Measurements from ENCODE around the gene SSR1.
A peak's percentile ranks its signal among the peaks of the same experiment; 100 is the strongest.

The SSR1 gene

DNA sequence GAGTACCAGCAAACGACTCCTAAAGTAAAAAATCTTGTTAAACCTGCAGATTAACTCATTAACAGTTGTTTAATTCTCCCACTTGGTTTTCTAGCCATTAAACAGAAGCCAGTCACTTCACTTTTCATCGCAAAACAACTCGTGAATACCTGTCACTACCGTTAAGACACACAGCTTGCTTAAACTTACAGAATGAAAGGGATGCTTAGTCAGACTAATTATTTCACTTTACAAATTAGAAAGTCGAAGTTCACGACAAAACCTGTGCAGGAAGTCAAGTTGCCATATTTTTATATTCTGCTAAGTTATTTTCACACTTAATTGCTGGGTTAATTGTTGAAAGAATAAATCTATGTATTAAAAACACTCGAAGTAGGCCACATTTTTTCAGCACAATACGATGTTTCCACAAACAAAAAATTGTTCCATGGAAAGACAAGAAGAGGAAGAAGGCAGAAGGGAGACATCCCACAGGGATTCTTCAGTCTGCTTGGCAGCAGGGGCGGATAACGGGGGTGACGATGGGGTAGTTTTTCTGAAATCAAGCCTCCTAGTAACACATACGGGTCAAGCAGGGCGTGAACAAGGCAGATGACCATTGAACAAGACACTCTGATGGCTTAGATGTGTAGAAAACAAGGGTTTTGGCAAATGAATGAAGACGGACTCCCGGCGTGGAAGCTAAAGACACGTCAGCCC, 933 bp downstream of the SSR1 start:
- CTCF ChIA-PET, result interaction anchor here (0.8 to 1.7 kb wide), 3 partner anchors 9 to 303 kb away, joined by 3 to 5 read pairs (median 3); no protein-coding TSS in a partner anchor
- H3K4me3 ChIP-seq (ENCODE audit: low read depth, low read length), result peak overlapping the region; percentile 98
- TF ChIP-seq, protein P1, sequence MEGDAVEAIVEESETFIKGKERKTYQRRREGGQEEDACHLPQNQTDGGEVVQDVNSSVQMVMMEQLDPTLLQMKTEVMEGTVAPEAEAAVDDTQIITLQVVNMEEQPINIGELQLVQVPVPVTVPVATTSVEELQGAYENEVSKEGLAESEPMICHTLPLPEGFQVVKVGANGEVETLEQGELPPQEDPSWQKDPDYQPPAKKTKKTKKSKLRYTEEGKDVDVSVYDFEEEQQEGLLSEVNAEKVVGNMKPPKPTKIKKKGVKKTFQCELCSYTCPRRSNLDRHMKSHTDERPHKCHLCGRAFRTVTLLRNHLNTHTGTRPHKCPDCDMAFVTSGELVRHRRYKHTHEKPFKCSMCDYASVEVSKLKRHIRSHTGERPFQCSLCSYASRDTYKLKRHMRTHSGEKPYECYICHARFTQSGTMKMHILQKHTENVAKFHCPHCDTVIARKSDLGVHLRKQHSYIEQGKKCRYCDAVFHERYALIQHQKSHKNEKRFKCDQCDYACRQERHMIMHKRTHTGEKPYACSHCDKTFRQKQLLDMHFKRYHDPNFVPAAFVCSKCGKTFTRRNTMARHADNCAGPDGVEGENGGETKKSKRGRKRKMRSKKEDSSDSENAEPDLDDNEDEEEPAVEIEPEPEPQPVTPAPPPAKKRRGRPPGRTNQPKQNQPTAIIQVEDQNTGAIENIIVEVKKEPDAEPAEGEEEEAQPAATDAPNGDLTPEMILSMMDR (IDR thresholded peaks at IDR 0.05; ENCODE audit: insufficient read depth, low read length, missing control alignments), result no peak
- POLR2A ChIA-PET, result interaction anchor here (0.6 to 1.0 kb wide), 3 partner anchors 8 to 249 kb away, joined by 3 read pairs; partner anchors contain the start of genes CAGE1 and RIOK1
- no peak for DNase-seq (ENCODE audit: low read depth, low spot score)

DNA sequence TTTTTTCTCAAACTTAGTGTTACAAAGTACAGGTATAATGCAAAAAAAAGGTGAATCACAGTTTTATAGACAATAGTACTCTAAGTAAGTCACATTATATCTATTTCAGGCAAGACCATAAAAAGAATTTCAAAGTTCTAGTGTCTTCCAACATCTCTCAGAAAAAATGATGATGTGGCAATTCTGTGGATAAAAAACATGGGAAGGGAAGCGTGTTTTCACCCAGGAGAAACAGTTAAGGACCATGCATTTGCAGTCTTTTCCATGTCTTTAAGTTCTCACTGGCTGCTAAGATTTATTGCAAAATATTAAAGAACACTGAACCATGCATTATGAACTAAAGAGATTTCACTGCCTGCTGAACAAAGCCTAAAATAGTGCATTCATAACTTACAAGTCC, 1.8 kb downstream of the SSR1 start:
- POLR2A ChIA-PET, result no interaction called here
- H3K4me3 ChIP-seq (ENCODE audit: low read depth, low read length), result peak overlapping the region; percentile 98
- TF ChIP-seq, protein P1 (IDR thresholded peaks at IDR 0.05; ENCODE audit: insufficient read depth, low read length, missing control alignments), result no peak
- CTCF ChIA-PET, result interaction anchor here (1.7 kb wide), 1 partner anchor 36 kb away, joined by 5 read pairs; no protein-coding TSS in a partner anchor
- DNase-seq (ENCODE audit: low read depth, low spot score), result no peak

DNA sequence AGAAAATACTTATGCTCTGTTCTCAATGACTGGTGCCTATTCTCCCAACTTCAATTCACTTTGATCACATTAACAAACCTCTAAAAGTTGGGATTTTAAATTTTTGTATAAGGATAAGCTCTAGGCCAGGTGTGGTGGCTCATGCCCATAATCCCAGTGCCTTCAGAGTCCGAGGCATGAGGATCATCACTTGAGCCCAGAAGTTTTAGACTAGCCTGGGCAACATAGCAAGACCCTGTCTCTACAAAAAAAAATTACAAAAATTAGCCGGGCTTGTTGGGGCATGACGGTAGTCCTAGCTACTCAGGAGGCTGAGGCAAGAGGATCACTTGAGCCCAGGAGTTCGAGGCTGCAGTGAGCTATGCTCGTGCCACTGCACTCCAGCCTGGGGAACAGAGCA, 3.9 kb downstream of the SSR1 start:
- no peak for DNase-seq (ENCODE audit: low read depth, low spot score)
- TF ChIP-seq, protein P1 (IDR thresholded peaks at IDR 0.05; ENCODE audit: insufficient read depth, low read length, missing control alignments), result no peak
- ChIA-PET CTCF (interaction anchor here (1.0 to 2.7 kb wide), 2 partner anchors 17 to 34 kb away, joined by 3 to 11 read pairs; no protein-coding TSS in a partner anchor), POLR2A (interaction anchor here (0.5 kb wide), 1 partner anchor 28 kb away, joined by 3 read pairs; no protein-coding TSS in a partner anchor)
- H3K4me3 ChIP-seq (ENCODE audit: low read depth, low read length), result no peak overlapping the region

DNA sequence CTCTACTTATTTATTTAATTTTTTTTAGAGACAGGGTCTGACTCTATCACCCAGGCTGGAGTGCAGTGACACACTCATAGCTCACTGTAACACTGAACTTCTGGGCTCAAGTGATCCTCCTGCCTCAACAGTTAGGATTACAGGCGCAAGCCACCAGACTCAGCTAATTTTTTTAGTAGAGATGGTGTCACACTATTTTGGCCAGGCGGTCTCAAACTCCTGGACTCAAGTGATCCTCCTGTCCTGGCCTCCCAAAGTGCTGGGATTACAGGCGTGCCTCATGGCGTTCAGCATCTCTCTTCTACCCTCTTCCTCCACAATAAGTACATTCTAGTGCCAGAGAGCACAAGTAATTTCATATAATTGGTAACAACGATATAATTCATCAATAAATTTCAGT, 5.5 kb downstream of the SSR1 start:
- CTCF ChIA-PET, result interaction anchor here (2.7 kb wide), 1 partner anchor 32 kb away, joined by 11 read pairs; no protein-coding TSS in a partner anchor
- no peak overlapping the region for H3K4me3 ChIP-seq (ENCODE audit: low read depth, low read length)
- POLR2A ChIA-PET, result no interaction called here
- TF ChIP-seq, protein P1 (IDR thresholded peaks at IDR 0.05; ENCODE audit: insufficient read depth, low read length, missing control alignments), result no peak
- DNase-seq (ENCODE audit: low read depth, low spot score), result no peak

DNA sequence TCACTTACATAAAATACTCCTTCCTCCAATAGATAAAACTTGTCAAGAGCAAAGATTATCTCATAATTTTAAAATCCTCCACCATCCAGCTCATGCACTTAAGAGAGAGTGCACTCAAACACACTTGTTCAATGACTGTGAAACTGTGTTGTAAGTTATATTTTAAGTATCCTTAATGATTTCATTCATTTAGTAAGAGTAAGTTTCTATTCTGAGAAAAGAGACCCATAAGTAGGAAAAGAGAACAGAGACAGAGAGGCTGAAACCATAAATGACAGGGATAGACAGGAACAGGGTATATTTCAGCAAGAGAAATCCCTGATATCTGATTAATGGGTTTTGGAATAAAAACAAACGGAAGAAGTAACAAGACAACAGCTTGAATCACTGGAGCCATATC, 8.2 kb downstream of the SSR1 start:
- ChIA-PET CTCF (interaction anchor here (1.1 to 1.8 kb wide), 3 partner anchors 8 to 30 kb away, joined by 3 to 5 read pairs (median 4); no protein-coding TSS in a partner anchor), POLR2A (interaction anchor here (1.0 kb wide), 1 partner anchor 85 kb away, joined by 3 read pairs; the partner anchor contains the start of genes CAGE1 and RIOK1)
- TF ChIP-seq, protein P1 (IDR thresholded peaks at IDR 0.05; ENCODE audit: insufficient read depth, low read length, missing control alignments), result no peak
- H3K4me3 ChIP-seq (ENCODE audit: low read depth, low read length), result no peak overlapping the region
- no peak for DNase-seq (ENCODE audit: low read depth, low spot score)

DNA sequence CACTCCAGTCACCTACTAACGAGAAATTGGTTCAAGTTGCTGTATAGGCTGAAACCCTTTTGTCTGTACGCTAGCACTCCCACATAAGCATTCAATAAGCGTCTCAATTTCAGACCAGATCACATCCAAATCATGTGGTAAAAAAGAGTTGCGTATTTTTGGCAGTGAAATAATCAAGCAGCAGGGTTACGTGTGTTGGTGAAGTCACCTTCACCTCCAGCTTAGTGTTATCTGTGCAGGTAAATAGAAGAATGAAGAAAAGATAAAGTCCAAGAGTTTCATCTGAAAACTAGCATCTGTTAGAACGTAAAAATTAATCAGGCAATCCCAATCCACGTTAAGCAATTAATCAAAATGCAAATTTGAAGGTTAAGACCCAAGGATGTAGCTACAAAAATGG, 11.3 kb downstream of the SSR1 start:
- H3K4me3 ChIP-seq (ENCODE audit: low read depth, low read length), result no peak overlapping the region
- ChIA-PET CTCF (interaction anchor here (0.7 to 2.5 kb wide), 3 partner anchors 18 to 313 kb away, joined by 4 to 9 read pairs (median 4); no protein-coding TSS in a partner anchor), POLR2A (no interaction called here)
- DNase-seq (ENCODE audit: low read depth, low spot score), result no peak
- TF ChIP-seq, protein P1 (IDR thresholded peaks at IDR 0.05; ENCODE audit: insufficient read depth, low read length, missing control alignments), result no peak
